Erythroblast (primary cell): Measurements from ENCODE around the gene PEX12.

ENCODE experiments used
- GATA1 ChIP-seq: IDR thresholded peaks from 2 replicates; pipeline ENCODE4 v1.6.1; 2011; ENCODE audit warnings: low read depth, mild to moderate bottlenecking, control low read depth, low read length, moderate library complexity
- POLR2A ChIP-seq: IDR thresholded peaks from 2 replicates; pipeline ENCODE4 v1.6.1; 2011; ENCODE audit warnings: mild to moderate bottlenecking, low read length

DNA sequence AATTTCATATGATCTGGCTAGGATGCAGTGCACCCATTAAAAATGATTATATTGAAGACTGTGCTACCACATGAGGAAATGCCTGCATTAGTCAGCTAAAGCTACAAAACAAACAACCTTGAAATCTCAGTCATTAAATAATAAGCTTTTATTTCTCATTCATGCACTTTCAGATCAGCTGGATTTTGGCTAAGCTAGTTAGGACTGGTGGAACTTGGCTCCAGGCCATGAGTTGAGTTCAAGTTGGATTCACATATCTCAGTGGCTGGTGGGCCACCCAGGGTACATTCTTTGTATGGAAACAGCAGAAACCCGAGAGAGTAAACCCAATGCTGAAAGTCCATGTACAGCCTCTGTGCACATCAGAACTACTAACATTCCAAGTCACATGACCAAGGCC lies 34.5 kb downstream of the PEX12 start:
- TF ChIP-seq POLR2A (no peak), GATA1 (no peak)
